CD4-positive, alpha-beta T cell (primary cell): ENCODE measurements around the gene VGF. TPM values are rescaled to one million over a fixed set of nuclear protein-coding genes. Genes with fewer than 3 reads are reported as not detected.
"Not testable (repeated sequence)": the region's sequence is repeated elsewhere in the genome, so short reads cannot be mapped to it uniquely, and the experiment has no call there.

Experiments
- ATAC-seq: fragments of 200-7000 bp; cut with Tn5 transposase; one replicate; pipeline ENCODE4 v1.10.0; 2022; ENCODE audit warnings: mild to moderate bottlenecking; ENCODE audit not compliant: poor library complexity
- CTCF ChIA-PET: fragments of 350-600 bp; sonication (Branson Sonifier 250); formaldehyde crosslinking; loops from one replicate; lab custom pipeline; 2021; ENCODE audit warnings: antibody characterized with exemption, inconsistent platforms; lab: Charles Lee
- POLR2A ChIA-PET: fragments of 350-600 bp; sonication (Branson Sonifier 250); formaldehyde crosslinking; loops from one replicate; lab custom pipeline; 2021; ENCODE audit warnings: antibody characterized with exemption, inconsistent platforms; lab: Charles Lee
- DNase-seq, 14 experiments: peaks; one replicate each; pipeline ENCODE4 v3.0.0-alpha.2; 2013 to 2020; ENCODE audit warnings: mixed read lengths in 2 of 14
- H3K27ac ChIP-seq, 2 donors: one replicate each; pipeline versions ENCODE4 v1.5.1 to v1.7.0; 2013; ENCODE audit warnings: low read length in 2 of 2, low read depth in 1 of 2, mild to moderate bottlenecking in 1 of 2
- H3K27me3 ChIP-seq, 2 experiments: 1 replicate in 1 of 2; 2 replicates in 1 of 2; pipeline versions ENCODE4 v1.6.1 to v1.7.0; 2013; ENCODE audit warnings: low read length in 2 of 2, control low read depth in 1 of 2, mild to moderate bottlenecking in 1 of 2, moderate library complexity in 1 of 2; ENCODE audit not compliant: insufficient read depth in 2 of 2, control insufficient read depth in 1 of 2
- H3K36me3 ChIP-seq: one replicate; pipeline ENCODE4 v1.6.1; 2013; ENCODE audit warnings: low read length, control low read depth; ENCODE audit not compliant: insufficient read depth
- H3K4me1 ChIP-seq: one replicate; pipeline ENCODE4 v1.6.1; 2013; ENCODE audit warnings: low read length, control low read depth; ENCODE audit not compliant: insufficient read depth
- H3K4me3 ChIP-seq: one replicate; pipeline ENCODE4 v1.5.1; 2013; ENCODE audit warnings: mild to moderate bottlenecking, low read length, moderate library complexity
- H3K9me3 ChIP-seq, 2 experiments: 1 replicate in 1 of 2; 2 replicates in 1 of 2; pipeline versions ENCODE4 v1.6.1 to v1.7.0; 2013; ENCODE audit warnings: low read length in 2 of 2, mild to moderate bottlenecking in 2 of 2, control low read depth in 1 of 2, moderate library complexity in 1 of 2; ENCODE audit not compliant: control insufficient read depth in 1 of 2, insufficient read depth in 1 of 2
- H3K27ac Mint-ChIP-seq: one replicate; pipeline ENCODE4 v1.8.0; 2020; ENCODE audit warnings: mixed read lengths
- H3K27me3 Mint-ChIP-seq: one replicate; pipeline ENCODE4 v1.8.0; 2021; ENCODE audit warnings: mixed read lengths
- H3K36me3 Mint-ChIP-seq: one replicate; pipeline ENCODE4 v1.8.0; 2021; ENCODE audit warnings: low read depth, mixed read lengths
- H3K4me1 Mint-ChIP-seq: one replicate; pipeline ENCODE4 v1.8.0; 2021; ENCODE audit warnings: low read depth, mixed read lengths
- H3K4me3 Mint-ChIP-seq: one replicate; pipeline ENCODE4 v1.8.0; 2020; ENCODE audit warnings: mild to moderate bottlenecking, mixed read lengths
- H3K9me3 Mint-ChIP-seq: one replicate; pipeline ENCODE4 v1.8.0; 2020; ENCODE audit warnings: mixed read lengths
- intact Hi-C, 2 experiments: fragments of 100-400 bp; cut with DNase I in 1 of 2; cut with micrococcal nuclease in 1 of 2; formaldehyde crosslinking; loops; one replicate each; pipeline versions ENCODE4 v1.15.1 to v1.9.0; 2023 to 2025; cut with DNase I, micrococcal nuclease
- total RNA-seq, 174 experiments: library from RNA in 2 of 174; stranded (reverse) in 2 of 174; gene quantifications; one replicate each; pipeline ENCODE4 v1.2.3 and lab custom pipeline; 2021 to 2026
- TF ChIP-seq, protein P1 (sequence below): fragments of 200-600 bp; IDR thresholded peaks from one replicate; pipeline ENCODE4 v1.8.0; 2022; ENCODE audit warnings: antibody characterized with exemption, mild to moderate bottlenecking

VGF gene
- total RNA-seq, 2 experiments from 2014 or later = not detected

DNA sequence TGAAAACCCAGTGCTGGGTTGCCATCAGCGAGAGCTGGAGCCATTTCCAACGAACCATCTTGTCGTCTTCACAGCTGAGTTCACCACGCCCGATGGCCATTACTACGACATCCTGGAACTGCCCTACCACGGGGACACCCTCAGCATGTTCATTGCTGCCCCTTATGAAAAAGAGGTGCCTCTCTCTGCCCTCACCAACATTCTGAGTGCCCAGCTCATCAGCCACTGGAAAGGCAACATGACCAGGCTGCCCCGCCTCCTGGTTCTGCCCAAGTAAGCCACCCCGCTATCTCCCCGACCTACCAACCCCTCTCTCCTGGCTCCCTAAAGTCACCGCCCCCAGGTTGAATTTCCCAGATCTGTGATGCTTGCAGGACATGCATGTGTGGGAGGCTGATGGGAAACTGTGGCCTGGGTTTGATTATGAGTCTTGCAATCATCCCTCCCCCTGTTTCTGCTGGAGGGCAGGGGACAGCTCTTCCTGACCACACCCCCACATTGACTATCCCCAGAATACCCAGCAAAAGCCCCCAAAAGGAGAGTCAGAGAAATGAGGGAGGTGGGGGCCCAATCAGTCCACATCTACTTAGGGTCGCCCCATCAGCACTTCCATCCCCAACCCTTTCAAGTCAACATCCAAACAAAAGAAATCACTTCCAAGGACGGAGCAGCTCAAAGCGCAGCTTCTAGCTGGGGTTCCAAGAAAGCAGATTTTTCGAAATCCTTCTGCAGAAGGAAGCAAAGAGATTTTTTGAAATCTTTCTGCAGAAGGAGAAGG is 31.6 kb downstream of the VGF start:
- no peaks in the 10 kb centered on the region for H3K36me3 Mint-ChIP-seq
- CTCF ChIA-PET = interaction anchor here (1.2 kb wide), 1 partner anchor 10 kb away, joined by 4 read pairs; no protein-coding TSS in a partner anchor
- no peak overlapping the region for H3K27ac Mint-ChIP-seq
- intact Hi-C loops = no loop called here
- peaks cover 6% of the 10 kb centered on the region for H3K4me1 Mint-ChIP-seq
- H3K9me3 Mint-ChIP-seq = no peaks in the 10 kb centered on the region
- POLR2A ChIA-PET = no interaction called here
- H3K27me3 Mint-ChIP-seq = peaks cover 53% of the 10 kb centered on the region
- Histone ChIP-seq H3K4me3 (no peak overlapping the region), H3K27me3 (peaks cover 4 to 13% of the 10 kb centered on the region in 2 experiments), H3K4me1 (peaks cover 12% of the 10 kb centered on the region), H3K27ac (no peak overlapping the region), H3K36me3 (no peaks in the 10 kb centered on the region), H3K9me3 (peaks cover 0 to 14% of the 10 kb centered on the region in 2 experiments)
- TF ChIP-seq, protein P1, sequence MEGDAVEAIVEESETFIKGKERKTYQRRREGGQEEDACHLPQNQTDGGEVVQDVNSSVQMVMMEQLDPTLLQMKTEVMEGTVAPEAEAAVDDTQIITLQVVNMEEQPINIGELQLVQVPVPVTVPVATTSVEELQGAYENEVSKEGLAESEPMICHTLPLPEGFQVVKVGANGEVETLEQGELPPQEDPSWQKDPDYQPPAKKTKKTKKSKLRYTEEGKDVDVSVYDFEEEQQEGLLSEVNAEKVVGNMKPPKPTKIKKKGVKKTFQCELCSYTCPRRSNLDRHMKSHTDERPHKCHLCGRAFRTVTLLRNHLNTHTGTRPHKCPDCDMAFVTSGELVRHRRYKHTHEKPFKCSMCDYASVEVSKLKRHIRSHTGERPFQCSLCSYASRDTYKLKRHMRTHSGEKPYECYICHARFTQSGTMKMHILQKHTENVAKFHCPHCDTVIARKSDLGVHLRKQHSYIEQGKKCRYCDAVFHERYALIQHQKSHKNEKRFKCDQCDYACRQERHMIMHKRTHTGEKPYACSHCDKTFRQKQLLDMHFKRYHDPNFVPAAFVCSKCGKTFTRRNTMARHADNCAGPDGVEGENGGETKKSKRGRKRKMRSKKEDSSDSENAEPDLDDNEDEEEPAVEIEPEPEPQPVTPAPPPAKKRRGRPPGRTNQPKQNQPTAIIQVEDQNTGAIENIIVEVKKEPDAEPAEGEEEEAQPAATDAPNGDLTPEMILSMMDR = no peak
- ATAC-seq (no peak), DNase-seq (no peak)
- no peak overlapping the region for H3K4me3 Mint-ChIP-seq

DNA sequence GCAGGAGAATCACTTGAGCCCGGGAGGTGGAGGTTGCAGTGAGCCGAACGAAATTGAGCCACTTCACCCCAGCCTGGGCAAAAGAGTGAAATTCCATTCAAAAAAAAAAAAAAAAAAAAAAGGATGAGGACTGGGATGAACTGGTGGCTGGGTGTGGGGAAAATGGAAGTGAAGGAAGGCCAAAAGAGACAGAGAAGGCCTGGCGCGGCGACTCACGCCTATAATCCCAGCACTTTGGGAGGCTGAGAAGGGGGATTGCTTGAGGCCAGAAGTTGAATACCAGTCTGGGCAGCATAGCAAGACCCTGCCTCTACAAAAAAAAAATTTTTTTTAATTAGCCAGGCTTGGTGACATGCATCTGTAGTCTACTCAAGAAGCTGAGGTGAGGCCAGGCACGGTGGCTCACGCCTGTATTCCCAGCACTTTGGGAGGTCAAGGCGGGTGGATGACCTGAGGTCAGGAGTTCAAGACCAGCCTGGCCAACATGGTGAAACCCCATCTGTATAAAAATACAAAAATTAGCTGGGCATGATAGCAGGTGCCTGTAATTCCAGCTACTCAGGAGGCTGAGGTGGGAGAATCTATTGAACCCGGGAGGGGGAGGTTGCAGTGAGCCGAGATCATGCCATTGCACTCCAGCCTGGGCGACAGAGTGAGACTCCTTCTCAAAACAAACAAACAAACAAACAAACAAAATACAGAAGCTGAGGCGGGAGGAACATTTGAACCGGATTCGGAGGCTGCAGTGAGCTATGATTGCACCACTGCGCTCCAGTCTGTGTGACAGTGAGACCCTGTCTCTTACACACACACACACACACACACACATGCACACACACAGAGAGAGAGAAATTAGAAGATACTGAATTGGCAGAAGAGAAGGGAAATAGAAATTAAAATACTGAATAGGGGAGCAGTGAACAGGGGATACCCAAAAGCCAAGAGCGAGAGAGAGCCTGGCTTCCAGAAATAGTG is 32.5 kb downstream of the VGF start:
- H3K36me3 ChIP-seq, DNase-seq, H3K9me3 Mint-ChIP-seq, ATAC-seq, POLR2A ChIA-PET, H3K27ac ChIP-seq, H3K27ac Mint-ChIP-seq, H3K4me1 Mint-ChIP-seq, H3K9me3 ChIP-seq, intact Hi-C loops, H3K4me3 Mint-ChIP-seq, CTCF ChIA-PET, H3K4me3 ChIP-seq, H3K36me3 Mint-ChIP-seq, H3K4me1 ChIP-seq: not testable (repeated sequence)
- peaks cover 11 to 13% of the 10 kb centered on the region in 2 experiments for H3K27me3 ChIP-seq
- peaks cover 53% of the 10 kb centered on the region for H3K27me3 Mint-ChIP-seq

DNA sequence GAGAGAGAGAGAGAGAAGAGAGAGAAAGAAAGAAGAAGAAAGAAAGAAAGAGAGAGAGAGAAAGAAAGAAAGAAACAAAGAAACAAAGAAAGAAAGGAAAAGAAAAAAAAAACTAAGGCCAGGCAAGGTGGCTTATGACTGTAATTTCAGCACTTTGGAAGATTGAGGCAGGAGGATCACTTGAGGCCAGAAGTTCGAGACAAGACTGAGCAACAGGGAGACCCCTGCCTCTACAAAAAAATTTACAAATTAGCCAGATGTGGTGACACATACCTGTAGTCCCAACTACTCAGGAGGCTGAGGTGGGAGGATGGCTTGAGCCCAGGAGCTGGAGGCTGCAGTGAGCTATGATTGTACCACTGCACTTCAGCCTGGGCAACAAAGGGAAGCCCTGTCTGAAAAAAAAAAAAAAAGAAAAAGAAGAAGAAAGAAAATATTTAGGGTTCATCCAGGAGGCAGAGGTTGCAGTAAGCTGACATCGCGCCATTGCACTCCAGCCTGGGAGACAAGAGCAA is 35.7 kb downstream of the VGF start:
- Mint-ChIP-seq H3K27me3 (peaks cover 67% of the 10 kb centered on the region), H3K36me3 (no peaks in the 10 kb centered on the region), H3K9me3 (no peaks in the 10 kb centered on the region), H3K27ac (no peak overlapping the region), H3K4me3 (no peak overlapping the region), H3K4me1 (peaks cover 21% of the 10 kb centered on the region)
- H3K4me1 ChIP-seq = peaks cover 23% of the 10 kb centered on the region
- intact Hi-C loops = no loop called here
- CTCF ChIA-PET = no interaction called here
- DNase-seq (no peak), ATAC-seq (no peak)
- H3K27me3 ChIP-seq = peaks cover 27 to 32% of the 10 kb centered on the region in 2 experiments
- TF ChIP-seq, protein P1 = no peak
- H3K36me3 ChIP-seq = no peaks in the 10 kb centered on the region
- H3K4me3 ChIP-seq = no peak overlapping the region
- POLR2A ChIA-PET = no interaction called here
- H3K9me3 ChIP-seq = no peaks in the 10 kb centered on the region
- no peak overlapping the region for H3K27ac ChIP-seq
